ENCODE data around the gene TADA2B.

TADA2B gene

GRCh38 chr4:7043284-7044136 lies at the start of gene TADA2B:
Gene TADA2B, plus strand, starts transcription at chr4:7043372. Its CDS starts 208 bp downstream, at chr4:7043580.
- DNase-seq, result no peak

GRCh38 chr4:6996481-6996880 lies 46.7 kb upstream of the TADA2B start:
- DNase-seq, result no peak

- DNase-seq, result no peak
Observed at GRCh38 chr4:6999172-7000086, 43.7 kb upstream of the TADA2B start.

GRCh38 chr4:7000421-7001176 lies 42.6 kb upstream of the TADA2B start:
- DNase-seq, result no peak

GRCh38 chr4:7001271-7001670 lies 41.9 kb upstream of the TADA2B start:
- no peak for DNase-seq

- DNase-seq, result no peak
Observed at GRCh38 chr4:7002336-7002735, 40.8 kb upstream of the TADA2B start.

- DNase-seq, result no peak
Observed at GRCh38 chr4:7003176-7003878, 39.8 kb upstream of the TADA2B start.

- no peak for DNase-seq
Observed at GRCh38 chr4:7003879-7004240, 39.3 kb upstream of the TADA2B start.

- DNase-seq, result no peak
Observed at GRCh38 chr4:7004331-7004730, 38.8 kb upstream of the TADA2B start.

- no peak for DNase-seq
Observed at GRCh38 chr4:7005571-7005970, 37.6 kb upstream of the TADA2B start.

- DNase-seq, result no peak
Observed at GRCh38 chr4:7006411-7006810, 36.8 kb upstream of the TADA2B start.

GRCh38 chr4:7007142-7007907 lies 35.8 kb upstream of the TADA2B start:
- no peak for DNase-seq

- no peak for DNase-seq
Observed at GRCh38 chr4:7007944-7008343, 35.2 kb upstream of the TADA2B start.

- no peak for DNase-seq
Observed at GRCh38 chr4:7009564-7009963, 33.6 kb upstream of the TADA2B start.

GRCh38 chr4:7013175-7013574 lies 30.0 kb upstream of the TADA2B start:
- DNase-seq, result no peak

- DNase-seq, result no peak
Observed at GRCh38 chr4:7014815-7015214, 28.4 kb upstream of the TADA2B start.

- DNase-seq, result no peak
Observed at GRCh38 chr4:7015383-7016035, 27.7 kb upstream of the TADA2B start.

GRCh38 chr4:7016086-7016485 lies 27.1 kb upstream of the TADA2B start:
- DNase-seq, result no peak

- no peak for DNase-seq
Observed at GRCh38 chr4:7016512-7016911, 26.7 kb upstream of the TADA2B start.

GRCh38 chr4:7017446-7018048 lies 25.6 kb upstream of the TADA2B start:
- no peak for DNase-seq

GRCh38 chr4:7018281-7018680 lies 24.9 kb upstream of the TADA2B start:
- DNase-seq, result no peak
